Measurements from ENCODE around the gene FRMD4A. TPM values are rescaled to one million over a fixed set of nuclear protein-coding genes. Genes with fewer than 3 reads are reported as not detected.
"Not testable (repeated sequence)": the region's sequence is repeated elsewhere in the genome, so short reads cannot be mapped to it uniquely, and the experiment has no call there.

The FRMD4A gene
- total and polyA plus RNA-seq, 5 experiments from 2014 or later = 0.02 to 0.80 (median 0.31) TPM; not detected in 2

DNA sequence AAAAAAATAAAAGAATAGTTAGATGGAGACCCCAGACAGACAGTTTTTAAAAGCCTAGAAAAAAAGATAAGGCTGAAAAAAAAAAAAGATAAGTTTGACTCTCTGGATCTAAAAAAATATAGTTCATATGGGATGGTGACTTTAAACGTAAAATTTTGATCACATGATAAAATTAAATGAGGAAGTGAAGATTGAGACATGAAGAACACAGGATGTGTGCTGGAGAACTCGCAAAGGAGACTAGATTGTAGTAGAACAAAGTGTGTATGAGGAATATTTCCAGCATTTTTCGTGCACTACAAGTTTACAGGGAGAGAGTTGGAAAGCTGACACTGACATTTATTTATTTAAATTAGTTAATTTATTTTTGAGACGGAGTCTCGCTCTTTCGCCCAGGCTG is 457.5 kb downstream of the FRMD4A start:
- peak overlapping the region in 1 of 10 donors; percentile 30 for H3K27ac Mint-ChIP-seq
- H3K9me3 Mint-ChIP-seq = no peaks in the 10 kb centered on the region
- DNase-seq (no peak), ATAC-seq (no peak)
- no peaks in the 10 kb centered on the region for H3K36me3 Mint-ChIP-seq
- peaks cover 0 to 6% (median 2%) of the 10 kb centered on the region in 5 donors for H3K27me3 Mint-ChIP-seq
- H3K4me1 Mint-ChIP-seq = peaks cover 9 to 25% (median 18%) of the 10 kb centered on the region in 4 donors
- H3K4me3 Mint-ChIP-seq = no peak overlapping the region
- POLR2A ChIA-PET = no interaction called here

GRCh38 chr10:13872411-13872810 is 458.3 kb downstream of the FRMD4A start:
- peaks cover 0 to 4% (median 2%) of the 10 kb centered on the region in 5 donors for H3K27me3 Mint-ChIP-seq
- H3K27ac Mint-ChIP-seq = peak overlapping the region in 3 of 10 donors; percentile 13 to 66 (median 39)
- POLR2A ChIA-PET = no interaction called here
- no peaks in the 10 kb centered on the region for H3K9me3 Mint-ChIP-seq
- H3K4me3 Mint-ChIP-seq = peak overlapping the region in 1 of 10 donors; percentile 23
- H3K36me3 Mint-ChIP-seq = no peaks in the 10 kb centered on the region
- no peak for DNase-seq
- peaks cover 9 to 25% (median 18%) of the 10 kb centered on the region in 4 donors for H3K4me1 Mint-ChIP-seq
- no peak for ATAC-seq

DNA sequence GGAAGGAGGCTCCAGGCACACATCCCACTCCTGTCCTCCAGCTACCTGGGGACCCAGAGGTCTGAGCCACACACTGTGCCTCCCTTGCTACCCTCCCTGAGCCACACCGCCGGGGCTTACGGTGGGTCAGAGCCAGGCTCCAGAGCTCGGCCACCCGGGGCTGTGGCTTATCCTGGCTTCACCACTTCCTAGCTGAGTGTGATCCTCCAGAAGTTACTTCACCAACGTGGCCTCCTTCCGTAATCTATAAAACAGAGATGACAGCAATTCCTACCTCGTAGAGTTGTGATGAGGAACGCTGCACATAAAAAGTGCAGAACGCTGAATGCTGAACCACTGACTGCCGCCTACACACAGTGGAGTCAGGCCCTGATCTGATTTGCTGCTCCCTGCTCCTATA is 458.9 kb downstream of the FRMD4A start:
- ATAC-seq (no peak), DNase-seq (no peak)
- POLR2A ChIA-PET = no interaction called here
- Mint-ChIP-seq H3K9me3 (no peaks in the 10 kb centered on the region), H3K27me3 (peaks cover 0 to 4% (median 0%) of the 10 kb centered on the region in 5 donors), H3K27ac (no peak overlapping the region), H3K4me3 (no peak overlapping the region), H3K4me1 (peaks cover 9 to 25% (median 18%) of the 10 kb centered on the region in 4 donors), H3K36me3 (no peaks in the 10 kb centered on the region)

GRCh38 chr10:13871011-13871410 is 459.7 kb downstream of the FRMD4A start:
- DNase-seq = no peak
- peaks cover 0 to 4% (median 0%) of the 10 kb centered on the region in 5 donors for H3K27me3 Mint-ChIP-seq
- no peak for ATAC-seq
- peaks cover 9 to 25% (median 18%) of the 10 kb centered on the region in 4 donors for H3K4me1 Mint-ChIP-seq
- H3K9me3 Mint-ChIP-seq = no peaks in the 10 kb centered on the region
- H3K4me3 Mint-ChIP-seq = no peak overlapping the region
- POLR2A ChIA-PET = interaction anchor here (0.5 kb wide), 1 partner anchor 266 kb away, joined by 3 read pairs; no protein-coding TSS in a partner anchor
- H3K36me3 Mint-ChIP-seq = no peaks in the 10 kb centered on the region
- H3K27ac Mint-ChIP-seq = peak overlapping the region in 1 of 10 donors; percentile 73

DNA sequence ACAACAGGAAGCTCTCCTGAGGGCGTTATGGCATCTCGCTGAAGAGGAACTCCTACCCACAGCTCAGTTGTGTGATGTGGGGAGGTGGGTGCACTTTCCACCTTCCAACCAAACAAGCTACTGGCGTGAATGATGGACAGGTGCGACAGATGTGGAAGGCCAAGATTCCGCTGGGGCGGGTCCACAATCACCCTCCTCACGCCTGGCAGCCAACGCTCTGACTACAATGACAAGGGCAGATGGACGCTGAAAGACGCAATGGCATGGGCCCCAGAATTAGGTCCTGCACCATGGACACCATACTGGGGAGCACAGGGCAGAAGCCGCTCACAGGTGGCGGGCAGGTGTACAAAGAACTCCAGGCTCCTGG is 461.4 kb downstream of the FRMD4A start:
- Mint-ChIP-seq H3K9me3 (no peaks in the 10 kb centered on the region), H3K4me1 (peaks cover 6 to 25% (median 16%) of the 10 kb centered on the region in 4 donors), H3K27me3 (peaks cover 0 to 2% (median 0%) of the 10 kb centered on the region in 5 donors), H3K36me3 (no peaks in the 10 kb centered on the region), H3K4me3 (peak overlapping the region in 1 of 10 donors; percentile 37), H3K27ac (peak overlapping the region in 4 of 10 donors; percentile 7 to 46 (median 28))
- POLR2A ChIA-PET = interaction anchor here (0.6 kb wide), 1 partner anchor 59 kb away, joined by 3 read pairs; no protein-coding TSS in a partner anchor
- ATAC-seq (no peak), DNase-seq (peak in 2 of 10 donors; percentile 8 to 10)

DNA sequence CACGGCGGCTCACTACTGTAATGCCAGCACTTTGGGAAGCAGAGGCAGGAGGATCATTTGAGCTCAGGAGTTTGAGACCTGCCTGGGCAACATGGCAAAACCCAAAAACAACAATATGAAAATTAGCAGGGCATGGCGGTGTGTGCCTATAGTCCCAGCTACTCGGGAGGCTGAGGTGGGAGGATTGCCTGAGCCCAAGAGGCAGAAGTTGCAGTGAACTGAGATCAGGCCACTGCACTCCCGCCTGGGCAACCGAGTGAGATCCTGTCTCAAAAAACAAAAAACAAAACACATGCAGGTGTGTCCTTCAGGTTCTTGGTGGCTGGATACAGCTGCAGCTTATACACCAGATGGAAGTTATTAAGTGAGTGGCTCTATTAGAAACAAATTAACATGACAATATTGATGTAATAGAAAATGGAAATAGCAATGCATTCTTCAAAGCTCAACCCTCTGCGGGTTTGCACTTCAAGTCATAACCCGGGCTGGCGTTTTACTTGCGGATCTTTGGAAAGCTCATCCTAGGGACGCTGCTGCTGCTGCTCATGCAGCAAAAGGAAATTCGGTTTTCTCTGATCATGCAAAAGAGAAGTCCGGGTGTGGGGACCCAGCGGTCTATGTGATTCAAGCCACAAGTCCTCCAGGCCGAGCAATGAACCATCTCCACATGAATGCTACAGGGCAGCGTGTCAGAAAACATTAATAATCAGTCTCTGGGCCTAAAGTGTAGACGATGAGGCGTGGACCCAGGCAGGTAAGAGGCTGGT is 462.0 kb downstream of the FRMD4A start:
- Mint-ChIP-seq H3K4me1 (peaks cover 6 to 25% (median 14%) of the 10 kb centered on the region in 4 donors), H3K9me3 (no peaks in the 10 kb centered on the region), H3K36me3 (no peaks in the 10 kb centered on the region), H3K27me3 (peaks cover 0 to 2% (median 0%) of the 10 kb centered on the region in 5 donors), H3K4me3 (peak overlapping the region in 2 of 10 donors; percentile 37 to 39), H3K27ac (peak overlapping the region in 5 of 10 donors; percentile 7 to 46 (median 39))
- ATAC-seq = no peak
- POLR2A ChIA-PET = interaction anchor here (0.6 kb wide), 1 partner anchor 59 kb away, joined by 3 read pairs; no protein-coding TSS in a partner anchor
- DNase-seq = no peak

GRCh38 chr10:13867822-13868221 is 462.9 kb downstream of the FRMD4A start:
- Mint-ChIP-seq H3K36me3 (no peaks in the 10 kb centered on the region), H3K27ac (no peak overlapping the region), H3K27me3 (peaks cover 0 to 2% (median 0%) of the 10 kb centered on the region in 5 donors), H3K4me3 (no peak overlapping the region), H3K9me3 (no peaks in the 10 kb centered on the region), H3K4me1 (peaks cover 9 to 24% (median 13%) of the 10 kb centered on the region in 4 donors)
- ATAC-seq (no peak), DNase-seq (no peak)
- POLR2A ChIA-PET = no interaction called here

DNA sequence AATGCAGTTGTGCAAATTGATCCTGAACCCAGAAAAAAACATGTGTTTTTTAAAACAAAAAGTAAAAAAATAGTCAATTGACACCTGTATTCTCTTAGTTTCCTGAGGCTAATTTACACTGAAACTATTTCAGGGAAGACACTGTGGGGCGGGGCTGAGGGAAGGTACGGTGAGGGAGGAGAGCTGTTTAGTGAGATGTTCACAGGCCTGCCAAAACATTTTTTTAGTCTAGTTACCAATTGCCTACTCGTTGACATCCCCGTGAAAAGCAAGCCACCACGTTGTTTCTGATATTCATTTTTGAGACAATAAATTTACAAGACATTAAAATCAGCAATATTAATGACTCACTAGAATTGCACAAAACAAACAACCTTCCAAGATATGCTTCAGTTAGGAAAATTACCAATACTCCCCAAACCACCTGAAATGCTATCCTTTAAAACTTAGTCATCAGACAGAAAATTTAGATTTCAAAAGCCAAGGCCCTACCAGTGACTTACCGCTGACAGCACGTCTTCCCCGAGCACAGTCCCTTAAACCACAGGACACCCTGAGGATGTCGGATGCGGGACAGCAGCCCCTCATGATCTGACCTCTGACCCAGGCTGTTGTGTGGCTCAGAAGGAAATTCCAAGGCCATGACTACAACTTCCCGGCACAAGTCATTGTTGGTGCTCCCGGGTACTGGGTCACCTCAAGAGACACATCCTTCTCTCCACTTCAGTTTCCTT is 464.8 kb downstream of the FRMD4A start:
- DNase-seq = no peak
- H3K27me3 Mint-ChIP-seq = peaks cover 0 to 2% (median 0%) of the 10 kb centered on the region in 5 donors
- peak overlapping the region in 2 of 10 donors; percentile 13 to 53 for H3K27ac Mint-ChIP-seq
- ATAC-seq = no peak
- H3K4me3 Mint-ChIP-seq = no peak overlapping the region
- no peaks in the 10 kb centered on the region for H3K9me3 Mint-ChIP-seq
- H3K36me3 Mint-ChIP-seq = no peaks in the 10 kb centered on the region
- POLR2A ChIA-PET = no interaction called here
- peaks cover 15 to 39% (median 21%) of the 10 kb centered on the region in 4 donors for H3K4me1 Mint-ChIP-seq

DNA sequence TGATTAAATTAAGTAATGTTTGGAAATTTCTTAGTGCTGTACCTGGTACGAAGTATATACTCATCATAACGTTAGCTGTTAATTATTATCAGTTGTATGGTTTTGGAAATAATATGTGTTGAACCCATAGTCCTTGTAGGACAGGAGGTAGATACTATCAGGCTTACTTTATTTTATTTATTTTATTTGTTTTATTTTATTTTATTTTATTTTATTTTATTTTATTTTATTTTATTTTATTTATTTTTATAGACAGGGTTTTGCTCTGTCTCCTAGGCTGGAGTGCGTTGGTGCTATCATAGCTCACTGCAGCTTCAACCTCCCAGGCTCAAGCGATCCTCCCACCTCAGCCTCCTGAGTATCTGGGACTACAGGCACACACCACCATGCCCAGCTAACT is 465.5 kb downstream of the FRMD4A start:
- H3K27me3 Mint-ChIP-seq, H3K4me3 Mint-ChIP-seq, ATAC-seq, DNase-seq, POLR2A ChIA-PET, H3K36me3 Mint-ChIP-seq, H3K9me3 Mint-ChIP-seq: not testable (repeated sequence)
- Mint-ChIP-seq H3K27ac (peak overlapping the region in 2 of 10 donors; percentile 37 to 53), H3K4me1 (peaks cover 15 to 36% (median 21%) of the 10 kb centered on the region in 4 donors)

- Mint-ChIP-seq H3K4me1 (peaks cover 11 to 21% (median 15%) of the 10 kb centered on the region in 4 donors), H3K27me3 (peaks cover 0 to 2% (median 0%) of the 10 kb centered on the region in 5 donors), H3K4me3 (peak overlapping the region in 7 of 10 donors; percentile 2 to 47 (median 30)), H3K27ac (peak overlapping the region; percentile 5 to 84 (median 60)), H3K36me3 (no peaks in the 10 kb centered on the region), H3K9me3 (no peaks in the 10 kb centered on the region)
- DNase-seq (peak in 3 of 10 donors; percentile 6 to 39 (median 35)), ATAC-seq (peak; percentile 70 to 80)
- POLR2A ChIA-PET = interaction anchor here (0.6 kb wide), 1 partner anchor 145 kb away, joined by 3 read pairs; no protein-coding TSS in a partner anchor
Observed at GRCh38 chr10:13862546-13863233, 468.0 kb downstream of the FRMD4A start.

DNA sequence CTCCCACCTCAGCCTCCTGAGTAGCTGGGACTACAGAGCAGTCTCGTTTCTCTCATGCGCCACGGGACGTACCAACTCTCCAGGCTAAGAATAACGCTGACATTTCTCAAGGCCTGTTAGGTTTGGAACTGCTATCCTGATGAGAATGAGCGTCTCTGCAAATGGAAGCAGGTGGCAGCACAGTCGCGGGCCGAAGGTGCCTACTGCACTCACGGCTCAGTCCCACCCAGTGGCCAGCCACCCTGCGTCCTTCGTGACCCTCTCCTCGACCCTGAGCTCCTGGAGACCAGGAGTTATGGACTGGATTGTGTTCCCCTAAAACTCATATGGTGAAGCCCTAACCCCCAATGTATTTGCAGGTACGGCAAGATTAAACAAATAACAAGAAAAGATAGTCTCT is 469.8 kb downstream of the FRMD4A start:
- peaks cover 11 to 21% (median 15%) of the 10 kb centered on the region in 4 donors for H3K4me1 Mint-ChIP-seq
- H3K27ac Mint-ChIP-seq = no peak overlapping the region
- POLR2A ChIA-PET = no interaction called here
- no peaks in the 10 kb centered on the region for H3K36me3 Mint-ChIP-seq
- peaks cover 0 to 6% (median 0%) of the 10 kb centered on the region in 5 donors for H3K27me3 Mint-ChIP-seq
- ATAC-seq (no peak), DNase-seq (no peak)
- no peaks in the 10 kb centered on the region for H3K9me3 Mint-ChIP-seq
- H3K4me3 Mint-ChIP-seq = no peak overlapping the region

DNA sequence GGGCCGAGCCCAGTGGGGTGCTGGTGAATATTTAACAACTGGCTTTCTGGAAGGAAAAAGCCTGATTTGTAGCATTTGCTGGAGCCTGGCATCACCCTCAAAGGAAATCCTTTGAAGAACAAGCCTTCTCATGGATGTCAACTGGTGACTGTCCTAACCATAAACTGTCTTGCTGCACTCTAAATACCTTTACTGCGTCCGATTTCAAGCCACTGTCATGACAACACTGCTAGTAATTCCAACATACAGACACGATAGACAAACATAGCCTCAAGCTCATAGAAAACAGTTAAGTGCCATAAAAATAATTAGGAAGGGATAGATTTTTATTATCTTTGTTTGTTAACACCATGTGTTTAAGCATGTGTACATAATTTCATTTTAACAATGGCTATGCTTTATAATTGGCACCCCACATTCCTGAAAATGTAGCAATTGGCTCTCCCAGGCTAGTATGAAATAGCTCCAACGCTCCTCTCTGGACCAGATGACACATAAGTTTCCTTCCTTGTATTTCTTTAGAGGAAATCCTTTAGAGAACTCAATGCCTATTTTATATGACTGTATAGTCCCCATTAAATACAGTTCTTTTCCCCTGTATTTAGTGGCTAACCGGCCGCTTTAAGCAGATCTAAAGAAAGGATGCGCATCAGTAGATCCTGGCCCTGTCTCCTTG is 470.6 kb downstream of the FRMD4A start:
- Mint-ChIP-seq H3K27ac (peak overlapping the region in 1 of 10 donors; percentile 13), H3K27me3 (peaks cover 0 to 10% (median 0%) of the 10 kb centered on the region in 5 donors), H3K4me1 (peaks cover 11 to 21% (median 15%) of the 10 kb centered on the region in 4 donors), H3K9me3 (no peaks in the 10 kb centered on the region), H3K4me3 (no peak overlapping the region), H3K36me3 (no peaks in the 10 kb centered on the region)
- POLR2A ChIA-PET = no interaction called here
- DNase-seq (no peak), ATAC-seq (no peak)

Data from naive thymus-derived CD8-positive, alpha-beta T cell (primary cell).